Hematopoietic multipotent progenitor cell (in vitro differentiated cells): Measurements from ENCODE around the gene TFF1. TPM values are rescaled to one million over a fixed set of nuclear protein-coding genes. Genes with fewer than 3 reads are reported as not detected.
A peak's percentile ranks its signal among the peaks of the same experiment; 100 is the strongest.

Source experiments
- DNase-seq, 3 donors: peaks; one replicate each; pipeline ENCODE4 v3.0.0-alpha.2; 2011 to 2015; ENCODE audit warnings: low read depth in 2 of 3, low spot score in 2 of 3
- total RNA-seq: library from RNA; depleted of rRNA; stranded (reverse); fragments of >200 nt; gene quantifications from one replicate; pipeline ENCODE4 v1.2.3, GENCODE V29; 2012

Gene TFF1
- total RNA-seq, 1 donor, result not detected

GRCh38 chr21:42367367-42368165 lies 1.2 kb upstream of the TFF1 start:
- DNase-seq, result no peak

GRCh38 chr21:42365770-42366169 lies 565 bp downstream of the TFF1 start:
- no peak for DNase-seq

GRCh38 chr21:42364304-42364865 lies 1.9 kb downstream of the TFF1 start:
- DNase-seq, result peak in 1 of 3 donors; percentile 41

GRCh38 chr21:42363312-42363711 lies 3.0 kb downstream of the TFF1 start:
- DNase-seq, result no peak

GRCh38 chr21:42362700-42363099 lies 3.6 kb downstream of the TFF1 start:
- no peak for DNase-seq

- no peak for DNase-seq
These were observed 4.1 kb downstream of the TFF1 start for GRCh38 chr21:42362198-42362597.

- no peak for DNase-seq
These were observed 5.0 kb downstream of the TFF1 start for GRCh38 chr21:42361286-42361685.

- DNase-seq, result no peak
These were observed 6.0 kb downstream of the TFF1 start for GRCh38 chr21:42360317-42360716.

GRCh38 chr21:42358937-42359336 lies 7.4 kb downstream of the TFF1 start:
- DNase-seq, result no peak

GRCh38 chr21:42358261-42358660 lies 8.1 kb downstream of the TFF1 start:
- no peak for DNase-seq

- no peak for DNase-seq
These were observed 9.0 kb downstream of the TFF1 start for GRCh38 chr21:42357307-42357706.

- DNase-seq, result no peak
These were observed 9.7 kb downstream of the TFF1 start for GRCh38 chr21:42356650-42357049.

GRCh38 chr21:42356046-42356445 lies 10.3 kb downstream of the TFF1 start:
- DNase-seq, result no peak

GRCh38 chr21:42353623-42354022 lies 12.7 kb downstream of the TFF1 start:
- no peak for DNase-seq

GRCh38 chr21:42352441-42353095 lies 13.8 kb downstream of the TFF1 start:
- no peak for DNase-seq

GRCh38 chr21:42351626-42352440 lies 14.5 kb downstream of the TFF1 start:
- DNase-seq, result no peak

GRCh38 chr21:42350927-42351426 lies 15.4 kb downstream of the TFF1 start, which contains the start of gene TFF2:
Gene TFF2, minus strand, starts transcription at chr21:42350994. Its CDS starts 37 bp downstream, at chr21:42350957.
- no peak for DNase-seq

GRCh38 chr21:42350318-42350910 lies 15.9 kb downstream of the TFF1 start:
- DNase-seq, result no peak

- no peak for DNase-seq
These were observed 16.7 kb downstream of the TFF1 start for GRCh38 chr21:42349420-42350317.
